Measurements from ENCODE around the gene TMEM11.

TMEM11 gene

DNA sequence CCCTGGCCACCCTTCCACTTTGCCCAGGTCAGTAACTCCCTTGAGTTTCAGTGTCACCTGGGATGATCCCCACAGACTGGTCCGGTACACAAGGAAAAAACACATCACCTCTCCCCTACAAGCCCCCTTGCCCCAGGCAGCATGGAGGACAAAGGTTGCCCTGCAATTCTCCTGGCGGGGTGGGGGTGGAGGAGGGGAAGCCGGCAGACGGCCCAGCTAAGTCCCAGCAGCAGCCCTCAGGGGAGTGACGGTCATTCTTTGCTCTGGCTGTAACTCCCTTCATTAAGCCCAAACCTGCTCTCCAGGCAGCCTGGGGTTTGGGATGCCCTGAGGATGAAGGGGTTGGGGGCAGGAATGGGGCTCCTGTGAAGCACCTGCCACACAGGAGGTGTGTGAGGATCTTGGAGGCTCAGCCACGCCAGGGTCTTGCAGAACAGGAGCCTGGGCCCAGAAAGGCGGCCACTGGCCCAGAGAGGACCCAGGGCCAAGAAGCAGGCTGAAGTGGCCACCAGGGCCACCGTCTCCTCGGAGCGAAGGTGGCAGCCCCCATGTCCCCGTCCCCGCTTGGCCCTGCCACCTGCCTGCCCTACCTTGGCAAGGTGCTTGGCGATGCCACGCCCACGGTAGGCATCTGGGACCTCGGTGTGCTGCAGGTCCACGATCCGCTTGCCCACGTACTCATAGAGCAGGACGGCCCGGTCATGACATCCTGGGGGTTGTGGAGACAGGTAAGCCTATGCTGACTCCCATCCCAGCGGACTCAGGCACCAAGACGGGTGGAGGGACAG, 29.7 kb upstream of the TMEM11 start:
- Histone ChIP-seq H3K79me2 (ENCODE audit: control insufficient read depth, low read length) (no peaks in the 10 kb centered on the region), H3K9me2 (replicated peaks; ENCODE audit: control insufficient read depth, low read length) (no peaks in the 10 kb centered on the region), H3K27me3 (ENCODE audit: control insufficient read depth, low read length) (0 out of 2 replicates have a peak, but pooled peaks cover 1% of the 10 kb centered on the region), H3K4me2 (ENCODE audit: low read length) (no peak overlapping the region), H3K4me1 (ENCODE audit: control insufficient read depth, low read length) (no peaks in the 10 kb centered on the region), H4K20me1 (ENCODE audit: control insufficient read depth, insufficient read depth, low read depth, low read length) (no peaks in the 10 kb centered on the region), H3K4me3 (ENCODE audit: low read length) (no peak overlapping the region), H3K27ac (ENCODE audit: low read depth, low read length) (no peak overlapping the region), H3F3A (ENCODE audit: control insufficient read depth, insufficient read depth) (no peaks in the 10 kb centered on the region), H3K9me3 (ENCODE audit: control insufficient read depth, insufficient read depth, low read length) (no peaks in the 10 kb centered on the region), H3K36me3 (ENCODE audit: control insufficient read depth, low read length) (no peaks in the 10 kb centered on the region)
- no peak for TF ChIP-seq EZH2phosphoT487 (IDR thresholded peaks at IDR 0.05; ENCODE audit: borderline replicate concordance, low read length)

DNA sequence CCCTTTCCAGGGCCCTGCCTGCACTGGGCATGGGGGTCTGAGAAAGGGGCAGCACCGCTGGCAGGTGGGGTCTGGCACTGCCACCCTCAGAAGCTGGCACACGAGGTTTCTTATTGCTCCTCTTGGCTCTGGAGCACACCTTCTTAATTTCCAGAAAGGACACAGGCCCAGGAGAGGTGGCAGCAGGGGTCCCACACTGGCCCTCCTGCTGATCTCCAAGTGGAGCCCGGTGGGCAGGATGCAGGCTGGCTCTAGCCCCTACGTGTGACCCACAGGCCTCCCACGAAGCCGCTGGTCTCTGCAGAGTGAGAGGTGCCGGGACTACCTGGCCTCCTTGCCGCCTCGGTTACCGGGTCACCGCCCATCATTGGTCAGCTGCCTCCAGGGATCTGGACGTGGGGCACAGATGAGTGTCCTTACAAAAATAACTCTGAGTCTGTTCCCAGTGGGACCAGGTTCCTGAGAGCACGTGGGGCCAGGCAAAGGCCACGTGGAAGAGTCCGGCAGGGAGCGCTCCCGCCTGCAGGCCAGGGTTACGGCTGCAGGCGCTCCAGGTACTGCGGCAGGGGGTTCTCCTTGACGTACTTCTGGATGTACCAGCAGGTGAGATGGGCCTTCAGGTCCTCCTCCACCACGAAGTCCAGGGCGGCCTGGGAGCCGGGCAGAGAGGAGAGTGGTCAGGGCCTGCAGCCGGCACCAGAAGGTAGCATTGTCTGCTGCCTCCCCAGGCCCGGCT, 29.0 kb upstream of the TMEM11 start:
- no peak overlapping the region for H3K4me2 ChIP-seq (ENCODE audit: low read length)
- H3K79me2 ChIP-seq (ENCODE audit: control insufficient read depth, low read length): no peaks in the 10 kb centered on the region
- peaks cover 4% of the 10 kb centered on the region; the same call in 1 of the 2 replicates for H3K27me3 ChIP-seq (ENCODE audit: control insufficient read depth, low read length)
- no peak for TF ChIP-seq EZH2phosphoT487 (IDR thresholded peaks at IDR 0.05; ENCODE audit: borderline replicate concordance, low read length)
- TF ChIP-seq, protein P1, sequence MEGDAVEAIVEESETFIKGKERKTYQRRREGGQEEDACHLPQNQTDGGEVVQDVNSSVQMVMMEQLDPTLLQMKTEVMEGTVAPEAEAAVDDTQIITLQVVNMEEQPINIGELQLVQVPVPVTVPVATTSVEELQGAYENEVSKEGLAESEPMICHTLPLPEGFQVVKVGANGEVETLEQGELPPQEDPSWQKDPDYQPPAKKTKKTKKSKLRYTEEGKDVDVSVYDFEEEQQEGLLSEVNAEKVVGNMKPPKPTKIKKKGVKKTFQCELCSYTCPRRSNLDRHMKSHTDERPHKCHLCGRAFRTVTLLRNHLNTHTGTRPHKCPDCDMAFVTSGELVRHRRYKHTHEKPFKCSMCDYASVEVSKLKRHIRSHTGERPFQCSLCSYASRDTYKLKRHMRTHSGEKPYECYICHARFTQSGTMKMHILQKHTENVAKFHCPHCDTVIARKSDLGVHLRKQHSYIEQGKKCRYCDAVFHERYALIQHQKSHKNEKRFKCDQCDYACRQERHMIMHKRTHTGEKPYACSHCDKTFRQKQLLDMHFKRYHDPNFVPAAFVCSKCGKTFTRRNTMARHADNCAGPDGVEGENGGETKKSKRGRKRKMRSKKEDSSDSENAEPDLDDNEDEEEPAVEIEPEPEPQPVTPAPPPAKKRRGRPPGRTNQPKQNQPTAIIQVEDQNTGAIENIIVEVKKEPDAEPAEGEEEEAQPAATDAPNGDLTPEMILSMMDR (IDR thresholded peaks at IDR 0.05; ENCODE audit: low read depth, low read length, poor library complexity, severe bottlenecking): no peak
- no peak overlapping the region for H3K27ac ChIP-seq (ENCODE audit: low read depth, low read length)
- H3K4me3 ChIP-seq (ENCODE audit: low read length): no peak overlapping the region
- H3K9me2 ChIP-seq (replicated peaks; ENCODE audit: control insufficient read depth, low read length): no peaks in the 10 kb centered on the region
- no peaks in the 10 kb centered on the region for H4K20me1 ChIP-seq (ENCODE audit: control insufficient read depth, insufficient read depth, low read depth, low read length)
- H3K9me3 ChIP-seq (ENCODE audit: control insufficient read depth, insufficient read depth, low read length): no peaks in the 10 kb centered on the region
- H3K4me1 ChIP-seq (ENCODE audit: control insufficient read depth, low read length): no peaks in the 10 kb centered on the region
- no peaks in the 10 kb centered on the region for H3K36me3 ChIP-seq (ENCODE audit: control insufficient read depth, low read length)
- H3F3A ChIP-seq (ENCODE audit: control insufficient read depth, insufficient read depth): no peaks in the 10 kb centered on the region

DNA sequence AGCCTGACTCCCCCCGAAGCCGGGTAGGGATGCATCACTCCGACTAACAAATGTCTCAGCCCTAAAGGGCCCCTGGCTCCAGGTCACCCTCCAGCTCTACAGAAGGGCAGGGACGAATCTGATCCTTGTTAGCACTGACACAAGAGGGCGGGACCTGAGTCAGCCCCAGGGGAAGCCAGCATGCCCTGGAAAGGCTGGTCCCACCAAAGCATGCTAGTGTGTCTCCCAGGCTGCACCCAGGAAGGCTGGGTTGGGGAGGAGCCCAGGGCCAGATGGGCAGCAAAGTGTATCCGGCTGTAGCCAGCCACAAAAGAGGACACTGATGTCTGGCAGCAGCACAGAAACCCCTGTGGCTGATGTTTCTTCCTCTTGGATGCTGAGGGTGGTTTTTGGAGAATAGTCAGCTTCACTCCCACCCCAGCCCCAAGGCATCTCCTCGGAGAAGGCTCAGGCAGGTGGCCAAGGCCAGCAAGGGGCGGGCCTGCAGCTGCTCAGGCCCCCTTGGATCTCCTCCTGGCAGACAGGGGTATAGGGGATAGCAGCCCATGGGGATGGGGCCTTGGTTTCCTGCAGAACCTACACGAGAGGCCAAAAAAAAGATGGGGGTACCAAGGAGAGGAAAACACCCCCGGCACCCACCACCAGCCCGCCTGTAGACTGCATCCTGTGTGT, 28.2 kb upstream of the TMEM11 start:
- Histone ChIP-seq H3K4me3 (ENCODE audit: low read length) (no peak overlapping the region), H3K9me2 (replicated peaks; ENCODE audit: control insufficient read depth, low read length) (no peaks in the 10 kb centered on the region), H3K27me3 (ENCODE audit: control insufficient read depth, low read length) (peaks cover 4% of the 10 kb centered on the region; the same call in 1 of the 2 replicates), H3K27ac (ENCODE audit: low read depth, low read length) (no peak overlapping the region), H3F3A (ENCODE audit: control insufficient read depth, insufficient read depth) (no peaks in the 10 kb centered on the region), H4K20me1 (ENCODE audit: control insufficient read depth, insufficient read depth, low read depth, low read length) (no peaks in the 10 kb centered on the region), H3K4me1 (ENCODE audit: control insufficient read depth, low read length) (no peaks in the 10 kb centered on the region), H3K36me3 (ENCODE audit: control insufficient read depth, low read length) (no peaks in the 10 kb centered on the region), H3K9me3 (ENCODE audit: control insufficient read depth, insufficient read depth, low read length) (no peaks in the 10 kb centered on the region), H3K4me2 (ENCODE audit: low read length) (no peak overlapping the region), H3K79me2 (ENCODE audit: control insufficient read depth, low read length) (no peaks in the 10 kb centered on the region)
- TF ChIP-seq, protein P1 (IDR thresholded peaks at IDR 0.05; ENCODE audit: low read depth, low read length, poor library complexity, severe bottlenecking): no peak
- TF ChIP-seq EZH2phosphoT487 (IDR thresholded peaks at IDR 0.05; ENCODE audit: borderline replicate concordance, low read length): no peak
